Measurements from ENCODE around the gene VPS37D. TPM values are rescaled to one million over a fixed set of nuclear protein-coding genes. Genes with fewer than 3 reads are reported as not detected.
"Not testable (repeated sequence)": the region's sequence is repeated elsewhere in the genome, so short reads cannot be mapped to it uniquely, and the experiment has no call there.

VPS37D gene
- total RNA-seq, 2 experiments from 2014 or later = 0.44 to 0.45 TPM

GRCh38 chr7:73703757-73704639, 36.4 kb downstream of the VPS37D start:
- peak; percentile 43 for DNase-seq
- Mint-ChIP-seq H3K9me3 (no peaks in the 10 kb centered on the region), H3K27me3 (no peaks in the 10 kb centered on the region), H3K36me3 (peaks cover 12% of the 10 kb centered on the region), H3K4me1 (peaks cover 12% of the 10 kb centered on the region), H3K27ac (no peak overlapping the region), H3K4me3 (no peak overlapping the region)

GRCh38 chr7:73704640-73705550, 37.3 kb downstream of the VPS37D start:
- H3K27ac Mint-ChIP-seq = no peak overlapping the region
- H3K4me1 Mint-ChIP-seq = peaks cover 12% of the 10 kb centered on the region
- H3K9me3 Mint-ChIP-seq = no peaks in the 10 kb centered on the region
- DNase-seq = no peak
- no peaks in the 10 kb centered on the region for H3K27me3 Mint-ChIP-seq
- peaks cover 12% of the 10 kb centered on the region for H3K36me3 Mint-ChIP-seq
- no peak overlapping the region for H3K4me3 Mint-ChIP-seq

- Mint-ChIP-seq H3K4me1 (peaks cover 12% of the 10 kb centered on the region), H3K36me3 (peaks cover 12% of the 10 kb centered on the region), H3K9me3 (no peaks in the 10 kb centered on the region), H3K27ac (no peak overlapping the region), H3K4me3 (no peak overlapping the region), H3K27me3 (no peaks in the 10 kb centered on the region)
- no peak for DNase-seq
Measured at GRCh38 chr7:73705551-73705920, 37.9 kb downstream of the VPS37D start.

GRCh38 chr7:73706126-73707044, 38.8 kb downstream of the VPS37D start:
- Mint-ChIP-seq H3K36me3 (peaks cover 12% of the 10 kb centered on the region), H3K4me1 (peaks cover 12% of the 10 kb centered on the region), H3K9me3 (no peaks in the 10 kb centered on the region), H3K27ac (no peak overlapping the region), H3K4me3 (no peak overlapping the region), H3K27me3 (no peaks in the 10 kb centered on the region)
- DNase-seq = peak; percentile 27

DNA sequence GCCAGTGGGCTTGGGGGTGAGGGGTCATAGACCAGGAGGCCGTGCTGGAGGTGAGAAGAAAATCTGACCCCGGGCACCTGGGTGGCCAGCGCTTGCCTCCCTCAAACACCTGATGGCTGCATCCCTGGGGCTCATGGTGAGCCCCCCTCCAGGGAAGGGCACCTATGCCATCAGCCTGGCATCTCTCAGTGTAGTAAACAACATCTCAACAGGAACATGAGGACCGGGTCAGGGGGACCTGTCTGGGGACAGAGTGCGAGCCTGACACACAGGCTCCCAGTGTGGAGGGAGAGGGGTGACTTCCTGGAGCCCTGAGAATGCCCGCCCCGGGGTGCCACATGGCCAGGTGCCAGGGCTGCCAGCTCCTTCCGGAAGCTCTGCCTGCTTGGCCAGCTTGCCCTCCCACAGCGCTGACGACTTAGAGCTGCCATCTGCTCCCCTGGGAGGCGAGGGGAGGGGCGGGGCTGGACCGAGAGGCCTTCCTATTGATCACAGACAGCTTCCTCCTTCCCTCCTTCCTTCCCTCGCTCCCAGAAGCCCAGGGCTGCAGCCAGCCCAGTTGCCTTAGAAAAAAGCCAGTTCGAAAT, 39.5 kb downstream of the VPS37D start:
- H3K27me3 Mint-ChIP-seq = no peaks in the 10 kb centered on the region
- H3K4me1 Mint-ChIP-seq = peaks cover 12% of the 10 kb centered on the region
- H3K36me3 Mint-ChIP-seq = peaks cover 5% of the 10 kb centered on the region
- DNase-seq = no peak
- H3K9me3 Mint-ChIP-seq = no peaks in the 10 kb centered on the region
- no peak overlapping the region for H3K27ac Mint-ChIP-seq
- H3K4me3 Mint-ChIP-seq = no peak overlapping the region

GRCh38 chr7:73708961-73709549, 41.4 kb downstream of the VPS37D start:
- no peak overlapping the region for H3K4me3 Mint-ChIP-seq
- no peak overlapping the region for H3K27ac Mint-ChIP-seq
- H3K27me3 Mint-ChIP-seq = no peaks in the 10 kb centered on the region
- H3K4me1 Mint-ChIP-seq = peaks cover 7% of the 10 kb centered on the region
- no peak for DNase-seq
- H3K36me3 Mint-ChIP-seq = peaks cover 5% of the 10 kb centered on the region
- H3K9me3 Mint-ChIP-seq = no peaks in the 10 kb centered on the region

- no peak for DNase-seq
- Mint-ChIP-seq H3K27me3 (no peaks in the 10 kb centered on the region), H3K4me3 (no peak overlapping the region), H3K27ac (no peak overlapping the region), H3K36me3 (peaks cover 5% of the 10 kb centered on the region), H3K9me3 (no peaks in the 10 kb centered on the region), H3K4me1 (peaks cover 13% of the 10 kb centered on the region)
Measured at GRCh38 chr7:73712773-73713172, 45.1 kb downstream of the VPS37D start.

GRCh38 chr7:73713319-73713718, 45.7 kb downstream of the VPS37D start:
- DNase-seq, H3K27me3 Mint-ChIP-seq, H3K27ac Mint-ChIP-seq, H3K4me3 Mint-ChIP-seq, H3K36me3 Mint-ChIP-seq, H3K9me3 Mint-ChIP-seq: not testable (repeated sequence)
- H3K4me1 Mint-ChIP-seq = peaks cover 18% of the 10 kb centered on the region

DNA sequence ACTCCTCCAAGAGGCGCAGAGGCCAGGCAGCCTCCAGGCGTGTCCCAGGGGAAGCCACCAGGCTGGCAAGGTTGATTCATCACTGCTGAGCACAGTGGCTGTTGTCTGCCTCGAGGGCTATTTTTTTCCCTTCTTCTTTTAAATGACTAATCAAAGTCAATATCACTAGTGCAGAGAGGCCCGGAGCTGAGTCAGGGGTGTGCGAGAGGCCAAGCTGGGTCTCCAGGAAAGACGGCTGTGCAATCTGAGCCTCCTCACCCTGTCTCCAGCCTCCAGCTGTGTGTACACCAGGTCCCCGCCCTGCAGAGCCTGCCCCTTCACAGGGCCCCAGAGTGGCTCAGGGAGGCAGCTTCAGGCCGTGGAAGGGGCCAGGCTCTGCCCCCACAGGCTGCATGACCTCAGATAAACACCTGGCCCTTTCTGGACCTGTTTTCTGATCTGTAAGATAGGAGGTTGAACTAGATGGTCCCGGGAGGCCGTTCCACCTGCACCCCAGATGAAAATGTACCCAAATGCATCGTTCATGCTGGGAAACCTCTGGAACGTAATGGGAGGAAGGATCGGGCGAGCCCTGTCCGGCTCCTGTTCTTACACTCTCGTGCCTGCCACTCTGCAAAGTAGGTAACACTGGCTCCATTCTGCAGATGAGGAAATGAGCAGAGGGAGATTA, 48.2 kb downstream of the VPS37D start:
- peaks cover 3% of the 10 kb centered on the region for H3K36me3 Mint-ChIP-seq
- peaks cover 7% of the 10 kb centered on the region for H3K27me3 Mint-ChIP-seq
- DNase-seq = peak; percentile 50
- H3K4me3 Mint-ChIP-seq = no peak overlapping the region
- peaks cover 23% of the 10 kb centered on the region for H3K4me1 Mint-ChIP-seq
- H3K9me3 Mint-ChIP-seq = no peaks in the 10 kb centered on the region
- H3K27ac Mint-ChIP-seq = no peak overlapping the region

GRCh38 chr7:73716318-73716890, 48.8 kb downstream of the VPS37D start:
- Mint-ChIP-seq H3K27ac (no peak overlapping the region), H3K36me3 (peaks cover 3% of the 10 kb centered on the region), H3K4me1 (peaks cover 23% of the 10 kb centered on the region), H3K4me3 (no peak overlapping the region), H3K27me3 (peaks cover 7% of the 10 kb centered on the region), H3K9me3 (no peaks in the 10 kb centered on the region)
- no peak for DNase-seq

GRCh38 chr7:73717025-73717807, 49.6 kb downstream of the VPS37D start:
- peaks cover 3% of the 10 kb centered on the region for H3K36me3 Mint-ChIP-seq
- peak overlapping the region; percentile 86 for H3K27ac Mint-ChIP-seq
- H3K27me3 Mint-ChIP-seq = peaks cover 7% of the 10 kb centered on the region
- no peak for DNase-seq
- H3K4me1 Mint-ChIP-seq = peaks cover 23% of the 10 kb centered on the region
- H3K9me3 Mint-ChIP-seq = no peaks in the 10 kb centered on the region
- H3K4me3 Mint-ChIP-seq = no peak overlapping the region

DNA sequence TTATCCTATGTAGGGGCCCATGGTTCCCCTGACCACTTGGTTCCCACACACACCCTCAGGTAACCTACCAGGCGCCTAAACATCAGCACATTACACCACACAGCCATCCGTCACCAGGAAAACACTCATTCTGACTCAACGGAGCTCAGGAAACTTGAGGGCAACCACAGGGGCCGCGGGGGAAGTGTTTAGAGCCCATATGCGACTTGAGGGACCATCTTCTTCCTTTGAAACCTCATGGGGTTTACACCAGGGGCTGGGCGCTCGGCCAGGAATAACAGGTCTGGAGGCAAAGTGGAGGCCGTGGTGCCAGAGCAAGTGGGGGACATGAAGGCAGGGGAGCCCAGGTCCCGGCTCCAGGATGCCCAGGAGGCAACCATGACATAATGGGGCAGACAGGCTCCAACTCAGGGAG, 50.4 kb downstream of the VPS37D start:
- peak; percentile 83 for DNase-seq
- Mint-ChIP-seq H3K4me3 (peak overlapping the region; percentile 76), H3K9me3 (no peaks in the 10 kb centered on the region), H3K36me3 (peaks cover 3% of the 10 kb centered on the region), H3K27me3 (peaks cover 13% of the 10 kb centered on the region), H3K27ac (peak overlapping the region; percentile 86), H3K4me1 (peaks cover 23% of the 10 kb centered on the region)

Data from activated naive CD8-positive, alpha-beta T cell treated with anti-CD3 and anti-CD28 coated beads for 36 hours (primary cell).